HEK293 (cell line): Measurements from ENCODE around the gene HMG20B.

Experiments used
- CTCF ChIA-PET: fragments of 350-600 bp; formaldehyde crosslinking; extraction: SDS; loops from one replicate; lab custom pipeline; 2021; ENCODE audit warnings: antibody characterized with exemption; lab: Yijun Ruan, JAX
- POLR2A ChIA-PET: fragments of 300-600 bp; formaldehyde crosslinking; extraction: SDS; loops from one replicate; lab custom pipeline; 2020; ENCODE audit warnings: antibody characterized with exemption, inconsistent platforms; lab: Yijun Ruan, JAX
- H3K27ac ChIP-seq: fragments of 200-500 bp; sonication (Bioruptor generic); 2 replicates; pipeline ENCODE4 v1.5.1; 2014; ENCODE audit warnings: low read depth, low read length, control low read depth, inconsistent platforms; ENCODE audit errors: extremely low read depth
- H3K36me3 ChIP-seq, 2 experiments: fragments of 200-500 bp in 1 of 2; sonication (Bioruptor generic) in 1 of 2; 1 replicate in 1 of 2; 2 replicates in 1 of 2; pipeline ENCODE4 v1.5.1; 2014 to 2017; ENCODE audit warnings: inconsistent platforms in 2 of 2, low read length in 2 of 2; ENCODE audit not compliant: control insufficient read depth in 2 of 2, insufficient read depth in 1 of 2
- H3K4me1 ChIP-seq: fragments of 200-500 bp; sonication (Bioruptor generic); 2 replicates; pipeline ENCODE4 v1.5.1; 2014; ENCODE audit warnings: mild to moderate bottlenecking, low read length, inconsistent platforms; ENCODE audit not compliant: control insufficient read depth, insufficient read depth
- H3K4me3 ChIP-seq: 2 replicates; pipeline ENCODE4 v1.5.1; 2011; ENCODE audit warnings: low read depth, mild to moderate bottlenecking, control low read depth, low read length, moderate library complexity
- H3K9me3 ChIP-seq: fragments of 200-500 bp; sonication (Bioruptor generic); 2 replicates; pipeline ENCODE4 v1.5.1; 2014; ENCODE audit warnings: low read depth, low read length, inconsistent platforms; ENCODE audit not compliant: control insufficient read depth, insufficient read depth
- GLIS1 ChIP-seq: fragments of 450-650 bp; formaldehyde crosslinking; IDR thresholded peaks from 2 replicates; pipeline ENCODE4 v1.5.1; 2016; ENCODE audit warnings: missing biosample characterization, missing genetic modification characterization
- IKZF3 ChIP-seq: fragments of 450-650 bp; IDR thresholded peaks from 2 replicates; pipeline ENCODE4 v1.5.0; 2018; ENCODE audit warnings: missing biosample characterization, mild to moderate bottlenecking, missing genetic modification characterization, moderate library complexity
- MZF1 ChIP-seq: fragments of 450-650 bp; formaldehyde crosslinking; IDR thresholded peaks from 2 replicates; pipeline ENCODE4 v1.5.1; 2017; ENCODE audit warnings: missing biosample characterization, missing genetic modification characterization, borderline replicate concordance
- SALL2 ChIP-seq: fragments of 450-650 bp; formaldehyde crosslinking; IDR thresholded peaks from 2 replicates; pipeline ENCODE4 v1.5.0; 2017; ENCODE audit warnings: missing biosample characterization, mild to moderate bottlenecking, missing genetic modification characterization, borderline replicate concordance
- SP7 ChIP-seq: fragments of 450-650 bp; formaldehyde crosslinking; IDR thresholded peaks from 2 replicates; pipeline ENCODE4 v1.5.1; 2016; ENCODE audit warnings: missing biosample characterization, missing genetic modification characterization
- ZBTB8A ChIP-seq: fragments of 450-650 bp; formaldehyde crosslinking; IDR thresholded peaks from 2 replicates; pipeline ENCODE4 v1.5.1; 2016; ENCODE audit warnings: missing biosample characterization, missing genetic modification characterization
- ZNF121 ChIP-seq: fragments of 450-650 bp; formaldehyde crosslinking; IDR thresholded peaks from 2 replicates; pipeline ENCODE4 v1.5.1; 2016; ENCODE audit warnings: missing biosample characterization, missing genetic modification characterization
- ZNF146 ChIP-seq: fragments of 450-650 bp; formaldehyde crosslinking; IDR thresholded peaks from 2 replicates; pipeline ENCODE4 v1.5.1; 2016; ENCODE audit warnings: missing biosample characterization, missing genetic modification characterization
- ZNF37A ChIP-seq: fragments of 450-650 bp; IDR thresholded peaks from 2 replicates; pipeline ENCODE4 v1.5.1; 2018; ENCODE audit warnings: missing biosample characterization, missing genetic modification characterization
- ZNF433 ChIP-seq: fragments of 450-650 bp; formaldehyde crosslinking; IDR thresholded peaks from 2 replicates; pipeline ENCODE4 v1.5.1; 2016; ENCODE audit warnings: missing biosample characterization, missing genetic modification characterization, low read depth
- ZNF473 ChIP-seq: fragments of 450-650 bp; formaldehyde crosslinking; IDR thresholded peaks from 2 replicates; pipeline ENCODE4 v1.5.1; 2017; ENCODE audit warnings: missing biosample characterization, missing genetic modification characterization
- ZNF600 ChIP-seq: fragments of 450-650 bp; formaldehyde crosslinking; IDR thresholded peaks from 2 replicates; pipeline ENCODE4 v1.5.1; 2016; ENCODE audit warnings: missing biosample characterization, missing genetic modification characterization
- ZNF621 ChIP-seq: fragments of 450-650 bp; formaldehyde crosslinking; IDR thresholded peaks from 2 replicates; pipeline ENCODE4 v1.5.1; 2017; ENCODE audit warnings: missing biosample characterization, missing genetic modification characterization
- ZNF623 ChIP-seq: fragments of 450-650 bp; formaldehyde crosslinking; IDR thresholded peaks from 2 replicates; pipeline ENCODE4 v1.5.1; 2016; ENCODE audit warnings: missing biosample characterization, missing genetic modification characterization
- TF ChIP-seq, protein P1 (sequence below): fragments of 450-650 bp; formaldehyde crosslinking; IDR thresholded peaks from 2 replicates; pipeline ENCODE4 v1.5.1; 2016; ENCODE audit warnings: missing biosample characterization, missing genetic modification characterization
- TF ChIP-seq, protein P2 (sequence below): fragments of 450-650 bp; formaldehyde crosslinking; IDR thresholded peaks from 2 replicates; pipeline ENCODE4 v1.5.1; 2016; ENCODE audit warnings: missing biosample characterization, missing genetic modification characterization
- TF ChIP-seq, protein P3 (sequence below): fragments of 450-650 bp; formaldehyde crosslinking; IDR thresholded peaks from 2 replicates; pipeline ENCODE4 v1.5.1; 2016; ENCODE audit warnings: missing biosample characterization, missing genetic modification characterization
- TF ChIP-seq, protein P4 (sequence below): fragments of 450-650 bp; formaldehyde crosslinking; IDR thresholded peaks from 2 replicates; pipeline ENCODE4 v1.5.1; 2017; ENCODE audit warnings: missing biosample characterization, missing genetic modification characterization
- TF ChIP-seq, protein P5 (sequence below): sonication (generic); formaldehyde crosslinking; IDR thresholded peaks from 2 replicates; pipeline ENCODE4 v1.8.1; 2022; ENCODE audit warnings: mild to moderate bottlenecking, moderate library complexity, missing genetic modification reagents
- TF ChIP-seq, protein P6 (sequence below): fragments of 450-650 bp; IDR thresholded peaks from 2 replicates; pipeline ENCODE4 v1.5.1; 2018; ENCODE audit warnings: missing biosample characterization, missing genetic modification characterization
- TF ChIP-seq, protein P7 (sequence below): fragments of 450-650 bp; formaldehyde crosslinking; IDR thresholded peaks from 2 replicates; pipeline ENCODE4 v1.5.1; 2017; ENCODE audit warnings: missing biosample characterization, missing genetic modification characterization
- TF ChIP-seq, protein P8 (sequence below): fragments of 450-650 bp; formaldehyde crosslinking; IDR thresholded peaks from 2 replicates; pipeline ENCODE4 v1.5.1; 2016; ENCODE audit warnings: missing biosample characterization, missing genetic modification characterization

The HMG20B gene

DNA sequence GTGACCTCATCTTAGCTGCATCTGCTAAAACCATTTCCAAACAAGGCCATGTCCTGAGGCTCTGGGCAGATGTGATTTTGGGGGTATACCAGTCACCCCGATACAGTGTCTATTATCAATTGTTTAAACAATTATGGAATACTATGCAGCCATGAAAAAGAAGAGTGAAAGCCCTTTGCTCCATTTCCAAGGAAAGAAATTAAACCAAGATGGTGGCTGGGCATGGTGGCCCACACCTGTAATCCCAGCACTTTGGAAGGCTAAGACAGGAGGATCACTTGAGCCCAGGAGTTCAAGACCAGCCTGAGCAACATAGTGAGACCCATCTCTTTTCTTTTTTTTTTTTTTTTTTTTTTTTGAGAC is 33.0 kb upstream of the HMG20B start:
- Histone ChIP-seq H3K4me3 (no peak overlapping the region), H3K4me1 (no peaks in the 10 kb centered on the region), H3K27ac (no peak overlapping the region), H3K36me3 (peaks cover 3 to 33% of the 10 kb centered on the region in 2 experiments; a peak in 2 of 3 replicates), H3K9me3 (no peaks in the 10 kb centered on the region)
- ChIA-PET CTCF (no interaction called here), POLR2A (interaction anchor here (0.6 to 0.7 kb wide), 2 partner anchors 11 to 12 kb away, joined by 3 to 5 read pairs; no protein-coding TSS in a partner anchor)
- TF ChIP-seq, protein P1, sequence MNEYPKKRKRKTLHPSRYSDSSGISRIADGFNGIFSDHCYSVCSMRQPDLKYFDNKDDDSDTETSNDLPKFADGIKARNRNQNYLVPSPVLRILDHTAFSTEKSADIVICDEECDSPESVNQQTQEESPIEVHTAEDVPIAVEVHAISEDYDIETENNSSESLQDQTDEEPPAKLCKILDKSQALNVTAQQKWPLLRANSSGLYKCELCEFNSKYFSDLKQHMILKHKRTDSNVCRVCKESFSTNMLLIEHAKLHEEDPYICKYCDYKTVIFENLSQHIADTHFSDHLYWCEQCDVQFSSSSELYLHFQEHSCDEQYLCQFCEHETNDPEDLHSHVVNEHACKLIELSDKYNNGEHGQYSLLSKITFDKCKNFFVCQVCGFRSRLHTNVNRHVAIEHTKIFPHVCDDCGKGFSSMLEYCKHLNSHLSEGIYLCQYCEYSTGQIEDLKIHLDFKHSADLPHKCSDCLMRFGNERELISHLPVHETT (tag by site-specific recombination), result 0 out of 2 replicates have a peak, but pooled peaks have one; percentile 46
- TF ChIP-seq ZNF473, result no peak
- TF ChIP-seq GLIS1, result no peak
- TF ChIP-seq, protein P2, sequence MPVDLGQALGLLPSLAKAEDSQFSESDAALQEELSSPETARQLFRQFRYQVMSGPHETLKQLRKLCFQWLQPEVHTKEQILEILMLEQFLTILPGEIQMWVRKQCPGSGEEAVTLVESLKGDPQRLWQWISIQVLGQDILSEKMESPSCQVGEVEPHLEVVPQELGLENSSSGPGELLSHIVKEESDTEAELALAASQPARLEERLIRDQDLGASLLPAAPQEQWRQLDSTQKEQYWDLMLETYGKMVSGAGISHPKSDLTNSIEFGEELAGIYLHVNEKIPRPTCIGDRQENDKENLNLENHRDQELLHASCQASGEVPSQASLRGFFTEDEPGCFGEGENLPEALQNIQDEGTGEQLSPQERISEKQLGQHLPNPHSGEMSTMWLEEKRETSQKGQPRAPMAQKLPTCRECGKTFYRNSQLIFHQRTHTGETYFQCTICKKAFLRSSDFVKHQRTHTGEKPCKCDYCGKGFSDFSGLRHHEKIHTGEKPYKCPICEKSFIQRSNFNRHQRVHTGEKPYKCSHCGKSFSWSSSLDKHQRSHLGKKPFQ (tag by site-specific recombination), result no peak
- 0 out of 2 replicates have a peak, but pooled peaks have one; percentile 23 for TF ChIP-seq SP7 (tag by site-specific recombination)
- TF ChIP-seq ZNF121 (tag by site-specific recombination), result peak; percentile 83
- TF ChIP-seq, protein P3, sequence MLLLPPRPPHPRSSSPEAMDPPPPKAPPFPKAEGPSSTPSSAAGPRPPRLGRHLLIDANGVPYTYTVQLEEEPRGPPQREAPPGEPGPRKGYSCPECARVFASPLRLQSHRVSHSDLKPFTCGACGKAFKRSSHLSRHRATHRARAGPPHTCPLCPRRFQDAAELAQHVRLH (tag by site-specific recombination), result peak; percentile 68; the same call in 1 of the 2 replicates
- no peak for TF ChIP-seq ZBTB8A (tag by site-specific recombination)
- no peak for TF ChIP-seq ZNF37A (tag by site-specific recombination)
- TF ChIP-seq, protein P4, sequence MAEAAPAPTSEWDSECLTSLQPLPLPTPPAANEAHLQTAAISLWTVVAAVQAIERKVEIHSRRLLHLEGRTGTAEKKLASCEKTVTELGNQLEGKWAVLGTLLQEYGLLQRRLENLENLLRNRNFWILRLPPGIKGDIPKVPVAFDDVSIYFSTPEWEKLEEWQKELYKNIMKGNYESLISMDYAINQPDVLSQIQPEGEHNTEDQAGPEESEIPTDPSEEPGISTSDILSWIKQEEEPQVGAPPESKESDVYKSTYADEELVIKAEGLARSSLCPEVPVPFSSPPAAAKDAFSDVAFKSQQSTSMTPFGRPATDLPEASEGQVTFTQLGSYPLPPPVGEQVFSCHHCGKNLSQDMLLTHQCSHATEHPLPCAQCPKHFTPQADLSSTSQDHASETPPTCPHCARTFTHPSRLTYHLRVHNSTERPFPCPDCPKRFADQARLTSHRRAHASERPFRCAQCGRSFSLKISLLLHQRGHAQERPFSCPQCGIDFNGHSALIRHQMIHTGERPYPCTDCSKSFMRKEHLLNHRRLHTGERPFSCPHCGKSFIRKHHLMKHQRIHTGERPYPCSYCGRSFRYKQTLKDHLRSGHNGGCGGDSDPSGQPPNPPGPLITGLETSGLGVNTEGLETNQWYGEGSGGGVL (tag by site-specific recombination), result no peak
- no peak for TF ChIP-seq ZNF433 (tag by site-specific recombination)
- TF ChIP-seq ZNF146 (tag by site-specific recombination), result peak; percentile 100
- TF ChIP-seq, protein P5, sequence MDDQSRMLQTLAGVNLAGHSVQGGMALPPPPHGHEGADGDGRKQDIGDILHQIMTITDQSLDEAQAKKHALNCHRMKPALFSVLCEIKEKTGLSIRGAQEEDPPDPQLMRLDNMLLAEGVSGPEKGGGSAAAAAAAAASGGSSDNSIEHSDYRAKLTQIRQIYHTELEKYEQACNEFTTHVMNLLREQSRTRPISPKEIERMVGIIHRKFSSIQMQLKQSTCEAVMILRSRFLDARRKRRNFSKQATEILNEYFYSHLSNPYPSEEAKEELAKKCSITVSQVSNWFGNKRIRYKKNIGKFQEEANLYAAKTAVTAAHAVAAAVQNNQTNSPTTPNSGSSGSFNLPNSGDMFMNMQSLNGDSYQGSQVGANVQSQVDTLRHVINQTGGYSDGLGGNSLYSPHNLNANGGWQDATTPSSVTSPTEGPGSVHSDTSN (CRISPR knock-in tag), result no peak
- TF ChIP-seq, protein P6, sequence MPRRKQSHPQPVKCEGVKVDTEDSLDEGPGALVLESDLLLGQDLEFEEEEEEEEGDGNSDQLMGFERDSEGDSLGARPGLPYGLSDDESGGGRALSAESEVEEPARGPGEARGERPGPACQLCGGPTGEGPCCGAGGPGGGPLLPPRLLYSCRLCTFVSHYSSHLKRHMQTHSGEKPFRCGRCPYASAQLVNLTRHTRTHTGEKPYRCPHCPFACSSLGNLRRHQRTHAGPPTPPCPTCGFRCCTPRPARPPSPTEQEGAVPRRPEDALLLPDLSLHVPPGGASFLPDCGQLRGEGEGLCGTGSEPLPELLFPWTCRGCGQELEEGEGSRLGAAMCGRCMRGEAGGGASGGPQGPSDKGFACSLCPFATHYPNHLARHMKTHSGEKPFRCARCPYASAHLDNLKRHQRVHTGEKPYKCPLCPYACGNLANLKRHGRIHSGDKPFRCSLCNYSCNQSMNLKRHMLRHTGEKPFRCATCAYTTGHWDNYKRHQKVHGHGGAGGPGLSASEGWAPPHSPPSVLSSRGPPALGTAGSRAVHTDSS (tag by site-specific recombination), result 0 out of 2 replicates have a peak, but pooled peaks have one; percentile 11
- TF ChIP-seq MZF1 (tag by site-specific recombination), result no peak
- TF ChIP-seq ZNF623, result peak; percentile 27; the same call in 1 of the 2 replicates
- no peak for TF ChIP-seq SALL2 (tag by site-specific recombination)
- no peak for TF ChIP-seq ZNF621
- TF ChIP-seq IKZF3 (tag by site-specific recombination), result no peak
- TF ChIP-seq, protein P7, sequence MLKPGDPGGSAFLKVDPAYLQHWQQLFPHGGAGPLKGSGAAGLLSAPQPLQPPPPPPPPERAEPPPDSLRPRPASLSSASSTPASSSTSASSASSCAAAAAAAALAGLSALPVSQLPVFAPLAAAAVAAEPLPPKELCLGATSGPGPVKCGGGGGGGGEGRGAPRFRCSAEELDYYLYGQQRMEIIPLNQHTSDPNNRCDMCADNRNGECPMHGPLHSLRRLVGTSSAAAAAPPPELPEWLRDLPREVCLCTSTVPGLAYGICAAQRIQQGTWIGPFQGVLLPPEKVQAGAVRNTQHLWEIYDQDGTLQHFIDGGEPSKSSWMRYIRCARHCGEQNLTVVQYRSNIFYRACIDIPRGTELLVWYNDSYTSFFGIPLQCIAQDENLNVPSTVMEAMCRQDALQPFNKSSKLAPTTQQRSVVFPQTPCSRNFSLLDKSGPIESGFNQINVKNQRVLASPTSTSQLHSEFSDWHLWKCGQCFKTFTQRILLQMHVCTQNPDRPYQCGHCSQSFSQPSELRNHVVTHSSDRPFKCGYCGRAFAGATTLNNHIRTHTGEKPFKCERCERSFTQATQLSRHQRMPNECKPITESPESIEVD (tag by site-specific recombination), result no peak
- TF ChIP-seq, protein P8, sequence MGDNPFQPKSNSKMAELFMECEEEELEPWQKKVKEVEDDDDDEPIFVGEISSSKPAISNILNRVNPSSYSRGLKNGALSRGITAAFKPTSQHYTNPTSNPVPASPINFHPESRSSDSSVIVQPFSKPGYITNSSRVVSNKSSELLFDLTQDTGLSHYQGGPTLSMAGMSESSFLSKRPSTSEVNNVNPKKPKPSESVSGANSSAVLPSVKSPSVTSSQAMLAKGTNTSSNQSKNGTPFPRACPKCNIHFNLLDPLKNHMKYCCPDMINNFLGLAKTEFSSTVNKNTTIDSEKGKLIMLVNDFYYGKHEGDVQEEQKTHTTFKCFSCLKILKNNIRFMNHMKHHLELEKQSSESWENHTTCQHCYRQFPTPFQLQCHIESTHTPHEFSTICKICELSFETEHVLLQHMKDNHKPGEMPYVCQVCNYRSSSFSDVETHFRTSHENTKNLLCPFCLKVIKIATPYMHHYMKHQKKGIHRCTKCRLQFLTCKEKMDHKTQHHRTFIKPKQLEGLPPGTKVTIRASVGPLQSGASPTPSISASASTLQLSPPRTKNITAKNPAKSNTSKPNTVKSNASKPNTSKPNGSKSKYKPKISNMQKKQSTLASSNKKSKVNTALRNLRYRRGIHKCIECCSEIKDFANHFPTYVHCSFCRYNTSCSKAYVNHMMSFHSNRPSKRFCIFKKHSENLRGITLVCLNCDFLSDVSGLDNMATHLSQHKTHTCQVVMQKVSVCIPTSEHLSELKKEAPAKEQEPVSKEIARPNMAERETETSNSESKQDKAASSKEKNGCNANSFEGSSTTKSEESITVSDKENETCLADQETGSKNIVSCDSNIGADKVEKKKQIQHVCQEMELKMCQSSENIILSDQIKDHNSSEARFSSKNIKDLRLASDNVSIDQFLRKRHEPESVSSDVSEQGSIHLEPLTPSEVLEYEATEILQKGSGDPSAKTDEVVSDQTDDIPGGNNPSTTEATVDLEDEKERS, result peak; percentile 97
- no peak for TF ChIP-seq ZNF600
